Peyer's patch (tissue), 4 donors: ENCODE measurements around the gene ZNF234. TPM values are rescaled to one million over a fixed set of nuclear protein-coding genes. Genes with fewer than 3 reads are reported as not detected.
A peak's percentile ranks its signal among the peaks of the same experiment; 100 is the strongest.

ENCODE experiments used
- DNase-seq, 3 donors: peaks; one replicate each; pipeline ENCODE4 v3.0.0-alpha.2; 2017 to 2019
- H3K27ac ChIP-seq, 4 donors: fragments of 200-600 bp; sonication (generic); one replicate each; pipeline ENCODE4 v1.5.1; 2016 to 2019
- H3K27me3 ChIP-seq, 2 donors: fragments of 200-600 bp; sonication (generic); one replicate each; pipeline ENCODE4 v1.5.1; 2019
- H3K36me3 ChIP-seq, 3 donors: fragments of 200-600 bp; sonication (generic); one replicate each; pipeline ENCODE4 v1.5.1; 2016 to 2019
- H3K4me1 ChIP-seq, 4 donors: fragments of 200-600 bp; sonication (generic); one replicate each; pipeline ENCODE4 v1.5.1; 2016 to 2019
- H3K4me3 ChIP-seq, 4 donors: fragments of 200-600 bp; sonication (generic); 1 replicate in 3 of 4; 2 replicates in 1 of 4; pipeline ENCODE4 v1.5.1; 2016 to 2019; ENCODE audit warnings: mild to moderate bottlenecking in 1 of 4
- H3K9me3 ChIP-seq, 4 donors: fragments of 200-600 bp; sonication (generic); one replicate each; pipeline ENCODE4 v1.5.1; 2016 to 2019; ENCODE audit warnings: mild to moderate bottlenecking in 1 of 4
- POLR2A ChIP-seq, 2 donors: fragments of 450-650 bp; IDR thresholded peaks; one replicate each; pipeline ENCODE4 v1.5.1; 2017; ENCODE audit warnings: antibody characterized with exemption in 2 of 2, mild to moderate bottlenecking in 2 of 2, moderate library complexity in 2 of 2
- total RNA-seq, 4 donors: library from RNA; depleted of rRNA; stranded (reverse); fragments of >200 nt; gene quantifications; one replicate each; pipeline ENCODE4 v1.1.0, GENCODE V29; 2016
- TF ChIP-seq, protein P1 (sequence below), 6 experiments: fragments of 450-650 bp in 4 of 6; fragments of 200-600 bp in 2 of 6; sonication (generic) in 1 of 6; IDR thresholded peaks; one replicate each; pipeline ENCODE4 v1.5.1; 2017 to 2019; ENCODE audit warnings: antibody characterized with exemption in 6 of 6, mild to moderate bottlenecking in 3 of 6, moderate library complexity in 1 of 6

Gene ZNF234
- total RNA-seq, 4 donors from 2014 or later, result 4.2 to 14.9 (median 10.3) TPM

DNA sequence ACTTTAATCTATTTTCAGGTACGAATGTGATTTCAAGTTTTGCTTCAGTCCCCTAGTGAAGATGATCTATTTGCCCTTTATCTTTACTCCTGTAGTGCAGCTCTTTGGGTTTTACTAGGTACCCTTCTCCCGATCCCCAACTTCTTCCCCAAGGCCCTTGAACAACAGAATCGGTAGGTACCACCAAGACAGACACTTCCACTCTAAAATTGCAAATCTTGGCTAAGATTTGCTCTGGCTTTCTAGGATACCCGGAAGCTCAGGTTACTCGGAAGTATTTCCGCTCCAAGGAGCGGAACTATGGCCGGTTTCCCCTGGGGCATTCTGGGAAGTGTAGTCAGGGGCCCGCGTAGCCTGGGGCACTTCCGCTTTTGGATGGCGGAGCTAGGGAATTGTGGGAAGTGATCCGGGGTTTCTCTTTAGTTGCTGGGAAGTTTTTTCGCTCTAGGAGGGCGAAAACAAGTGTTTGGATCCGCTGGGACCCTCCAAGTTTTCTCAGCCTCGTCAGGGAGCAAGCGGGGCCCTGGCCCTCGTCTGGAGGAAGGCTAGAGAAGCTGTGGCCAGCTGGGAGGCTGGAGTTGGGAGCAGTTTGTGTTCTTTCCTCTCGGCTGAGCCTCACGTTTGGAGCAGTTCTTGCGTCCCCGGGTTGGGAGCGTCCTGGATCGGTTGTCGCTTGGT is 65.9 kb downstream of the ZNF234 start:
- Histone ChIP-seq H3K36me3 (no peaks in the 10 kb centered on the region), H3K27me3 (no peaks in the 10 kb centered on the region), H3K9me3 (peaks cover 0 to 5% (median 2%) of the 10 kb centered on the region in 4 donors), H3K27ac (peak overlapping the region; percentile 75 to 80 (median 77)), H3K4me1 (no peaks in the 10 kb centered on the region), H3K4me3 (peak overlapping the region; percentile 69 to 74 (median 72))
- TF ChIP-seq POLR2A (IDR thresholded peaks at IDR 0.05), result peak in 1 of 2 donors; percentile 11
- TF ChIP-seq, protein P1, sequence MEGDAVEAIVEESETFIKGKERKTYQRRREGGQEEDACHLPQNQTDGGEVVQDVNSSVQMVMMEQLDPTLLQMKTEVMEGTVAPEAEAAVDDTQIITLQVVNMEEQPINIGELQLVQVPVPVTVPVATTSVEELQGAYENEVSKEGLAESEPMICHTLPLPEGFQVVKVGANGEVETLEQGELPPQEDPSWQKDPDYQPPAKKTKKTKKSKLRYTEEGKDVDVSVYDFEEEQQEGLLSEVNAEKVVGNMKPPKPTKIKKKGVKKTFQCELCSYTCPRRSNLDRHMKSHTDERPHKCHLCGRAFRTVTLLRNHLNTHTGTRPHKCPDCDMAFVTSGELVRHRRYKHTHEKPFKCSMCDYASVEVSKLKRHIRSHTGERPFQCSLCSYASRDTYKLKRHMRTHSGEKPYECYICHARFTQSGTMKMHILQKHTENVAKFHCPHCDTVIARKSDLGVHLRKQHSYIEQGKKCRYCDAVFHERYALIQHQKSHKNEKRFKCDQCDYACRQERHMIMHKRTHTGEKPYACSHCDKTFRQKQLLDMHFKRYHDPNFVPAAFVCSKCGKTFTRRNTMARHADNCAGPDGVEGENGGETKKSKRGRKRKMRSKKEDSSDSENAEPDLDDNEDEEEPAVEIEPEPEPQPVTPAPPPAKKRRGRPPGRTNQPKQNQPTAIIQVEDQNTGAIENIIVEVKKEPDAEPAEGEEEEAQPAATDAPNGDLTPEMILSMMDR (IDR thresholded peaks at IDR 0.05), result no peak
- DNase-seq, result peak; percentile 85 to 94 (median 87)

Other genes with a start within 250 kb of the ZNF234 start
- gene ZNF45, start 206.3 kb upstream of the ZNF234 start, total RNA-seq, result 10 to 100 TPM in 3 of 4 donors, 1 to 10 TPM in 1; 6.9 to 18.2 (median 14.9) TPM
- 1 to 10 TPM; 3.2 to 5.9 (median 5.0) TPM for gene ZNF221, start 190.3 kb upstream of the ZNF234 start, total RNA-seq
- gene ZNF155, start 157.4 kb upstream of the ZNF234 start, total RNA-seq, result 10 to 100 TPM in 1 of 4 donors, 1 to 10 TPM in 3; 2.5 to 10.9 (median 6.2) TPM
- gene ZNF230, start 138.6 kb upstream of the ZNF234 start, total RNA-seq, result 10 to 100 TPM in 1 of 4 donors, 1 to 10 TPM in 3; 3.3 to 11.2 (median 4.0) TPM
- gene ZNF222, start 116.2 kb upstream of the ZNF234 start, total RNA-seq, result 10 to 100 TPM in 1 of 4 donors, 1 to 10 TPM in 2, not detected in 1; 3.0 to 10.7 (median 3.5) TPM
- 10 to 100 TPM in 1 of 4 donors, 1 to 10 TPM in 3; 5.8 to 23.0 (median 8.1) TPM for gene ZNF223, start 89.5 kb upstream of the ZNF234 start, total RNA-seq
- gene ZNF284, start 69.4 kb upstream of the ZNF234 start, total RNA-seq, result 1 to 10 TPM; 1.6 to 2.9 (median 2.6) TPM
- gene ZNF224, start 47.2 kb upstream of the ZNF234 start, total RNA-seq, result 10 to 100 TPM; 29.8 to 60.5 (median 48.5) TPM
- 10 to 100 TPM in 1 of 4 donors, 1 to 10 TPM in 3; 3.3 to 14.0 (median 5.1) TPM for gene ZNF225, start 28.2 kb upstream of the ZNF234 start, total RNA-seq
- gene ZNF226, start 23.5 kb downstream of the ZNF234 start, total RNA-seq, result 10 to 100 TPM; 21.3 to 25.6 (median 23.2) TPM
- gene ZNF227, start 71.0 kb downstream of the ZNF234 start, total RNA-seq, result 10 to 100 TPM in 3 of 4 donors, 1 to 10 TPM in 1; 9.9 to 18.2 (median 14.2) TPM
- gene ZNF233, start 118.3 kb downstream of the ZNF234 start, total RNA-seq, result 1 to 10 TPM; 1.2 to 2.5 (median 1.6) TPM
- gene ZNF235, start 163.5 kb downstream of the ZNF234 start, total RNA-seq, result 10 to 100 TPM in 1 of 4 donors, 1 to 10 TPM in 3; 7.4 to 11.0 (median 9.3) TPM
- gene ZNF112, start 215.1 kb downstream of the ZNF234 start, total RNA-seq, result 1 to 10 TPM; 2.6 to 9.1 (median 6.3) TPM